Tibial nerve (tissue), 4 donors: ENCODE results near the gene KPNA1.

Source experiments
- CTCF ChIP-seq, 5 experiments: fragments of 200-600 bp in 3 of 5; fragments of 450-650 bp in 2 of 5; sonication (generic) in 3 of 5; IDR thresholded peaks; one replicate each; pipeline ENCODE4 v1.5.1; 2016 to 2019; ENCODE audit warnings: antibody characterized with exemption in 5 of 5, mild to moderate bottlenecking in 3 of 5, moderate library complexity in 2 of 5
- EP300 ChIP-seq, 2 donors: sonication (generic); formaldehyde crosslinking; IDR thresholded peaks; one replicate each; pipeline ENCODE4 v1.6.1; 2017; ENCODE audit warnings: antibody characterized with exemption in 2 of 2, mild to moderate bottlenecking in 1 of 2

GRCh38 chr3:122564155-122564912, 49.6 kb upstream of the KPNA1 start, which contains the start of the genes DTX3L and PARP9:
- no peak for TF ChIP-seq CTCF (IDR thresholded peaks at IDR 0.05)
- peak in 1 of 2 donors; percentile 89 for TF ChIP-seq EP300 (IDR thresholded peaks at IDR 0.05)
